NK-92 treated with Interleukin-12 subunit alpha and Interleukin-12 subunit beta, amount 100 ng/mL, for 24 hours (cell line): ENCODE results near the gene ADAM12.

Experiments
- DNase-seq: peaks from one replicate; lab custom pipeline; 2025; lab: John Stamatoyannopoulos, UW

The ADAM12 gene

DNA sequence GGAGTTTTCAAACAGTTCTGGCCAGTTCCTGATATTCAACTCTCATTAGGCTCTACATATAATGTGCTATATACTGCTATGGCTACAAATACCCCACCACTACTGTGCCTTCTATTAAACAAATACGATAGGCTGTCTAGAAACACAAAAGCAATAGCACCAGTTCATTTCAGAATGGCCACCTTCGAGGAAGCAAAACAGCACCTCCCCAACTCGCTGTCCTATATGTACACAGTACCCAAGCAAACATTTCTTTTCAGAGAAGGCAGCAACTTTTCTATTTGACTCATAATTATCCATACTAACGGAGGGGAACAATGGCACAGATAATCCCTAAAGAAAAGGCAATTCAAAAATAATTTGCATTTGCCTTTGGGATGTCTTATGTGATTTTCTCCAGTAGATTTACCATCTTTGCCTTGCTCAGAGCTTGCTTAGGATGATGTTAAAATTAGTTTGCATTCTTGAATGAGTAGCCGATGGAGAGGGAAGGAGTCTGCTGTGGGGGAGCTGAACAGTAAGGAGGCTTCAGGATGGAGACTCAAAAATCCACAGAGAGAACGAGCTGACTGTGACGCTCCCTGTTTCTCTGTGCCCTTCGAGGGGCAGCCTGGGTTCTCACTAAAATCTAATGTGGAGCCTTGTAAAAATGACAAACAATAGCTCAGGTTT, 273.3 kb downstream of the ADAM12 start:
- no peak for DNase-seq

DNA sequence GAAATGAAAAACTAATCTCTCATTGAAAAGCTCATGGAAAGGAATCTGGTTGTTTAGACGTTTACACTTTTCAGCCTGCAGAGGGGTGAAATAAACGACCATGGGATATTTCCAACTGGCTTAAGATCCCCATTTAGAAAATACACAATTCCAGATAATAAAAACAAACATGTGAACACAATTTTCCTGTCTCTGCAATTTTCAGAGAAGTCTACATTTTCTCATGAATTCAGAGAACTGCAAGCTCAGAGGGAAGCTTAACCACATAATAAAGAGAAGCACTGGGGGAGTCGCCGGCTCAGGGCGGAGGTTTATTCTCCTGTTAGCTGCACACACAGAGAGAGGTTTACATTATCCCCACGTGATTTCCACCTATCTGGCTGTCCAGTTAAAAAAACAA, 276.8 kb downstream of the ADAM12 start:
- no peak for DNase-seq

DNA sequence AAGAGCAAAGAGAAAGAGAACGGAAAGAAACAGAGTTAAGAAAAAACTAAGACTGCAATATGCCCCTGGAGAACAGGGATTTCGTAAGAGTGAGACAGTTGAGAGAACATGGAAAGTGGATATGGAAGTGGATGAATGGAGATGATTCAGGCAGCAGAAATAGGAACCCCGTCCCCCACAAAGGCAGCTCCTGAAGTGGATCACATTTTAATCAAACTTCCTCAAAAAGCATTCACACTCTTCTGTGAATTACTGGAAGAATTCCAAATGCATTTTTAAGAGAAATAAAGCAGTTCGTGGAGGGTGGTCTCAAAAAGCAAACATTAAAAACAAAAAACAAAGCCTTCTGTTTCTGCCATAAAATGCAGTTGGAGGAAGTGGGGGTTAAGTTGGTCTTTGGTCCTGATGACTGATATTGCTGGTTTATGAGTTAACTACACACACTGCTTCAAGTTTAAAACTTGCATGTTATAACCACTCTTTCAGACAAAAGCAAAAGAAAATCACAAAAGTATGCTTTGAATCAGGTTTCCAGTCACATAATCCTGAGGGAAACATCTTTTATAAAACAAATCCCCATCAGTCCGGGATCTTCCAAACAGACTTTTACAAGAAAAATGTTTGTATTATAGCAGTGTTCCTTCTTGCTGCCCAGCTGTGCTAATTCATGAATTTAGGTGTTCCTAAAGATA, 277.6 kb downstream of the ADAM12 start:
- no peak for DNase-seq

DNA sequence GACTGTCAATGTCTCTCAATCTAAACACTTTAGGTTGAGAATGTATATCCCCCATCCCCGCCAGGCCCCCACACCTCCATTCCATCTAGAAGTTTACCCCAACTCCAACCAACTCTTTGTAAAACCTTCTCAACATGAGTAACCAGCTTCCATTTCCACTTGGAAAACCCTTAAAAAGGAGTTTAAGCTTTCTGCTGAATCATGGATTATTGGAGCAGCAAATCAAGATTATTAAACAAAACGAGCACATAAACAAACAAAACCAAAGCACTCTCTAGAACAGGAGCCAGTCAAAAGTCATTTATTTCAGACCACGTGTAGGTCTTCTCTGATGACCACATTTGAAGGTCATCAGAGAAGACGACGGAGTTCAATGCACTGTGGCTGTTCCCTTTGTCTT, 278.4 kb downstream of the ADAM12 start:
- DNase-seq: no peak

DNA sequence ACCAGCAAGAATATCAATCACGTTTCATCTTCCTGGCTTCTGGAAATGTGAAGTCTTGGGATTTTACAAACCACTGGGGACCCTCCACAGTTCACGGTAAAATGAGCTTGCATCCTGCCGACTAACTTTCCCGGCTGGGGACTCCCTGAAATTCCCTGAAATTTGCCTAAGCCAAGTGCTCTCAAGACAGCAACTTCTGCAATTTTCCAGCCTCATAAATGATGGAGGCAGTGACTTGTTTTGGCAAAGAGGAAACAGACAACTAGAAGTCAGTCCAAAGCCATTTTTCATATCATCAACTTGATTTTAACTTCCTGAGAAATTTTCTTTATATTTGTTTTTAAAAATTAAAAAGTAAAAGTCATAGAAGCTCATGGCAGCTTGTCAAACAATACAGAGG, 279.6 kb downstream of the ADAM12 start:
- no peak for DNase-seq

DNA sequence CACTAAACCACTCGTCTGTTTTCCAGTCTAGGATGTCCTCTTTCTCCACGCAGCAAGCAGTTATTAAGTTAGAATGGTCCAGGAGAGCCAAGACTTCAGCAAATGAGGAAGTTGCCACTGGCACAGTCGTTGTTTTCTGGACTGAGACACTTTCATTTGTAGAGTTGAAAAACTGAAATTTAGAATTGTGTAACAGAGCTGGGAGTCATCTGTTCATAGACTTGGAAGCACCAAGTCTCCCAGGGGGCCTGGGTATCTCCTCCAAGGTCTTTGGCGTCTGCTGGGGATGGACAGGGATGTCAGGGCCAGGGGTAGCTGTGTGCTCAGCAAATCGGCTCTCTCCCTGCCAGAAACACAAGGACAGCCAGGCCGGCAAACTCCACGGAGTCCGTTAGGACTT, 283.5 kb downstream of the ADAM12 start:
- no peak for DNase-seq

DNA sequence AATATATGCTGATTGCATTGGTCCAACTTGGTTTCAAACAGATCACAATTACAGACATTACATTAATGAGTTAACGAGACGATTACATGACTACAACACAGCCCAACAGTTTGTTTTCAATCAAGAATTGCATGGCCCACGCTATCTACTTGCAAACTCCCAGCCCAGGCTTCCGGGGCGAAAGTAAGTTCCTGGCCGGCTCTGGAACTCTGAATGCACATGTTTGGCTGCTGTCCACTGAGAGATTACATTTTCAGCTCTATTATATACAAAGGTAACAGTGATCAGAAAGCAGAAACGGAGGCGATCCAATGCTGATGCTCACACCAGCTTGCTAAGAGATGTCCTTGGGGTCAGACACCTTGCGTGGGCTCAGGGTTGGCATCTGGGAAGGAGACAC, 285.6 kb downstream of the ADAM12 start:
- no peak for DNase-seq

DNA sequence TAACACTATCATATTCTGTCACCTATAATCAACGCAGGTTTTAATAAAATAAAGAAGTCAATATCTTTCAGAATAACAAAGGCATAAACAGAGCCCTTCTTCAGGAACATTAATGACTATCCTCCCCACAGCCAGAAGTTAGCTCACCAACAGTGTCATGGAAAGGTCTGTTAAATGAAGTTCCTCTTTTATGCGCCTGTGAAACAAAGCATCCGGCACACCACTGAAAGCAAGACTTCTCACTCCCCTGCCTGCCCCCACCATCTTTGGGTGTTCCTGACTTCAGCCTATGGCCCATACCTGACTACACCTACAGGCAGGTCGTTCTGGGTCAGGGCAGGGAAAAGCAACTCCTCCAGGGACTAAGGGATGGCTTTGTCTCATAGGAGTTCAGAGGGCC, 286.5 kb downstream of the ADAM12 start:
- DNase-seq: no peak

DNA sequence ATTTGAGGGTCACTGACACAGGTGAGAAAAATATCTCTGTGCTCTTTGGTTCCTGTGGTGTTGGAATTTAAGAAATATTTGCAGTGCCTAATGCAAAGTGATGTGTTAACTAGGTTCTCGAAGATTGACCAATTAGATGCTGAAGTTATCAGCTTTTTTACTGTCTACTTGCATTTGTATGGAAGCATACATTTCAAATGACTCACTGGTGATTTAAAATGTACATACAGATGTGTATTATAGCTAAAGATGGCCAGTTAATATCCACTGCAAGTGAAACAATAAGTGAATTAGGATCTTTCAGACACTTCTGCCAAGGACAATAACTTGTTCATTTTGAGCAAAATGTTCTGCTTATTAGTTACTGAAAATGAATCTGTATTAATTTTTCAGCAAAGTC, 287.0 kb downstream of the ADAM12 start:
- no peak for DNase-seq

DNA sequence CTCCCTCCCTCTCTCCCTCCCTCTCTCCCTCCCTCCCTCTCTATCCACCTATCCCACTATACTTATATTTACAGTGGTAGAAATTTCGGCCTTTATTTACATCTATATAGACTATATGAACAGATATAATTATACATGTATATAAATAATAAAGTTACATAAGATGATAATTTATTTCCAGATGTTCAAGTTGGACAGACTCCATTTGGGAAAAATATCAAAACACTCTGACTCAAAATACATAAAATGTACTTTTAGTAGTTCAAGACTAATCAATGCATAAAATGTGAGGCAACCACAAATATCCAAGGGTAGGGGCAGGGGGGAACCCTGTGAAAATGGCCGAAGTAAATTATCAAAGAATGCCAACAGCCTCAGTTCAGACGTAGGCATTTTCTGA, 288.9 kb downstream of the ADAM12 start:
- DNase-seq: no peak

DNA sequence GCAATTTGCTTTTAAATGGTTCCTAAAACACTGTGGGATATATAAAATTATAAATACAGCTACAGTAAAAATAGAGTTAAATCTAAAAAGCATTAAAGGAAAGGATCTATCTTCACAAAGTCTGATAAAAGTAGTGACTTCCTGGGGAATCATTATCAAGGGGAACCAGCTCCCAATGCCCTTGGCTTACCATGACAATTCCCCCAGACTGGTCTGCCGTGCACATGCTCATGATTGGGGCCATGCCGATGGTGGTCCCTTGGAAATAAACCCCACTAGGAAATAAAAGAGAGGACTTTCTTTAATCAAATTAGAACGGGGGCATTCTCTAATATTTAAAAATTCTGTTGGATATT, 290.1 kb downstream of the ADAM12 start:
- DNase-seq: no peak

DNA sequence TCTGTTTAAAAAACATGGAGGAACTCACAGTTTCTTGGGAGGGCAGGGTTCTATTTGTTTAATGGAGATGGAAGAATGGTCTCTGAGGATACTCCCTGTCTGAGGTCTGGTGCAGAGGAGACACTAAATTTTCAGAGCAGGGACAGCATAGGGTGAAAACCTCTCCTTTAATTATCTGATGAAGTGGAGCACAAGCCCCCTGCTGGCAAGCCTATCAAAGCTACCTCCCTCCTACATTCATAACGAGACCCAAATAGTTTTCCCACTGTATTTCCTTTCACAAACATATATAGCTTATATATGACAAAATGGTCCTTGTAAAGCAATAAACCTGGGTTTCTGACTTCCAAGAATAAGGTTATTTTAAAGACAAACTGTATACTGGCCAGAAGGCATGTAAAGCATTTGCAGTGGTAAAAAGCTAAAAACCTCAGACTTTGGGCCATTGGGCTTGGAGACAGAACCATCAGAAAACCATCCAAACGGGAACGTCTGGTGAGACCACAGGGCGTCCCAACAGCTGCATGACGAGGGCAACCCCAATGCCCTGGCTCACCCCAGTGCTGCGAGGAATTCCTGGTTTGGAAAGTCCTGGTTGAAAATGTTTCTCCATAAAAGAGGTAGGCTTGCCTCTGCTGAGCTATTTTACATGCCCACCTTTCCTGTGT, 290.6 kb downstream of the ADAM12 start:
- no peak for DNase-seq

DNA sequence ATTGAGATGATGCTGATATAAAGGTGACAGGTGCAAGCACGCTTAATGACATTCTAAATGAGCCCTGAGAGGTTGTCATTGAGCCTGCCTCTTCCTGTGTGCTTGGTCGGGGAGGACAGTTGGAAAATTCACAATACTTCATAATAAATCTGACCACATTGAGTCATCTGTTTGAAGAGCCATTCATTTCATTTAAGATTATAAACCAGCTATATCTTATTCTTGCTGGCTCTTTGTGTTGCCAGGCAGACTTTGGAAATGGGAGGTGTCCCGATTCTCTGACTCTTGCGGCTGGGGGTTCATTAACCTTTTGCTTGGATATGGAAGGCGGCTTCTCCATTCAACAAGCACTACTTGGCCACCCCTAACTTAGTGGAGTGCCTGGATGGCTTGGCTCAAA, 293.7 kb downstream of the ADAM12 start:
- DNase-seq: no peak

DNA sequence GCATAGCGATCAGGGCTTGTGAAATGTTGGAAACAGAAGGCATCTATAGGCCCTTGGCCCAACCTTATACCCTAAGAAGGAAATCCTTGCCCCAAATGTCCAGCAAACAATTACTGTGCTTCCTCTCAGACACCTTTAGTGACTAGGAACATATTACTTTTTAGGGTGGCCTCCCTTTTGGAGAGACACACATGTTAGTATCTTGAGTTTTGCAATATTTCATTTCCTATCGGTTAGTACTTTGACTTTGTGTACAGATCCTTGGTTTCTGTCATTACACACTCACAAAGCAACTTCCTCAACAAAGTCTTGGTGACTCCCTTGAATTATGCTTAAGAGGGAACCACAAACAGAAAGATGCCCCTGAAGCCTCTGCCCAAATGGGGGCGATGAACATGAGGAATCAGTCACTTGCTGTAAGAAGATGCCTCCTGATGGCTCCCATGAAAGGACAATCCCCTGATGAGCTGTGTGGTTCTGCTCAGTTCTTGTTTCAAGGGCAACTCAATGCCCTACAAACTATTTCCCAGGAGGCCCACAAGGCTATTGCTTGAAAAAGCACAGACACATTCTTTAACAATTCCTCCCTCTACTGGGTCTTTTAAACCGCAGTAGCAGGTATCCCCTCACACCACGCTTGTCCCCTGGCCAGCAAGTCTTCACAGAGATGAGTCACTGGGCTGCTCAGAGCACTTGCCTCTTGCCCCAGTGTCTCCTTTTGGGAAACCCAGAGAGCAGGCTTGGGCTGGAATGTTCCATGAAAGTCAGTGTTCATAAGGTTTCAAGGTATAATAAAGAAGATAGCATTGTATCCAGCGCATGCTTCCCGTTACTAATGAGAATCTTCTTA, 295.7 kb downstream of the ADAM12 start:
- DNase-seq: no peak

DNA sequence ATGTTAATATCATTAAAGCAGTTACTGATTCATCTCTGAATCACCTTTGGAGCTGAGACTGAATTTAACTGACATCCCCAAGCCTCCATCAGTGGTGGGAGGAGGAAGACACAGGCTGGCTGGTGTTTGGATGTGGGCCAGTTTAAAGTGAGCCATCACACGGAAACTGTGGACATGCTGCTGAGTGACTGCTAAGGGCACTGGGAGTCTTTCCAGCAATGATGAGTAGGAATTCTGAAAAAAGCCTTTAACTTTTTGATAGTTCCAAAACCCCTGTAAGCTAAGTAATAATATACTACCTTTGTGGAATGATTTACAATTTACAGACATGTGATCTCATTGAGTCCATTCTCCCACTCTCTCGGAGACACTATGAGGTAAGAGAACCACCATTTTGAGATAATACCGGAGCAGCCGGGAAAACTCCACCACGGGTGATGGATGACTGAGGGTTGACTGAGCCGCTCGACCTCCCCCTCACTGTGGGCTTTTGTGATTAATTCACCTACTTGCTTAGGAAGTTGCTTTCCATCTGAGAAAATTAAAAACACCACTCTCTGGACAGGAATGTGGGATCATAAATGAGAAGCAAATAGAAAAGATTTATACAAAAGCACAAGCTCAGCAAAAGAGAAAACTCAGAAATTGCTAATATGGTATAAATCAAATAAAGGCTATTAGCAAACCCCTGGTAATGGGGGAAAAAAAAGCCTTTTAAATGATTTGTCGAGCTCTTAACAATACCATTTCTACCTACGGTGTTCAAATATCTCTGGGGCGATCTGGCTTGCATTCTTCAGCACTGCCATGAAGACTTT, 297.2 kb downstream of the ADAM12 start:
- DNase-seq: no peak

DNA sequence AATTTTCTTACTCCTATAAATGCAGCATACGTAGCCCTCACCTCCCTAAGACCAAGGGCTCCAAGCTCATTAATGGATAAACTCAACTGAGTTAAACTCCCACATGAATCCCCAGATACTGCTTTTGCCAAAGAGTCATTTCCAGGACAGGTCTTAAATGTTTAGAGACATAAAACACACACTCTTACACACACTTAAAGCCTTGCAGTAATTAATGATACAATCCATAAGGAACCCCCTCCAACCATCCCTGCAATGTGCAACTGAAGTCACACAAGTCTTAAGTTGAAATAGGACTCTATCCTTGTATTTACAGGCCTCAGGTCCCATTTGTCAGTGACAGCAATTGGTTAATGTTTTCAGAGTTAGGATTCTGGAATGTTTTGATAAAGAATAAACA, 297.8 kb downstream of the ADAM12 start:
- no peak for DNase-seq

DNA sequence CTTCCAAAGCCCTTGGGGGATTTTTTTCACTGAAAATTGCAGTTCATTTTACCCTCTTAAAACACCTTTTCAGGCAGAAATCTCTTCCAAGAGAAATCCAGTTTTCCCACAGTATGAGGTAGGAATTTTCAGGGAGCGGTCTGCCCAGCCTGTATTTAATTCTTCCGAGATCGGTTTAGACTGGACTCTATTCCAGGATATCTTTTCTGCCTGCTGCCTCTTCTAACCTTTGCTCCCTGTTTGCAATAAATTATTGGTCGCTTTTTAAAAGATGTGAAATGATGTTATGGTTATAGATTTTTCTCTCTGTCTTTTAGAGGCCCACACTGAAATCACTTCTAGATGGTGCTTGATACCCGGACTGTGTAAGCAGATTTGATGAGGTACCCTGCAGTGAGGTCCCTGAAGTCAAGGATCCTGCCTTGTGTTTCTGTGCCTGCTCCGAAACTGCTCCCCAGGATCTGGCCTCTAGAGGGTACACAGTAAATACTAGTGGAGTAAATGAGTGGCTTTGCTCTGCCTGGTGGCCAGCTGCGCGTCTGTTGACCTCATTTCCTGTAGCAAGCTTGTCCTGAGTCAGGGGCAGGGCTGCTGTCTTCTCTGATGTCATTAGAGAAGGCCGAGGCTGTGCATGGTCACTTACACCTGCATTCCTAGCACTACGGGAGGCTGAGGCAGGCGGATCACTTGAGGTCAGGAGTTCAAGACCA, 300.3 kb downstream of the ADAM12 start:
- DNase-seq: no peak

DNA sequence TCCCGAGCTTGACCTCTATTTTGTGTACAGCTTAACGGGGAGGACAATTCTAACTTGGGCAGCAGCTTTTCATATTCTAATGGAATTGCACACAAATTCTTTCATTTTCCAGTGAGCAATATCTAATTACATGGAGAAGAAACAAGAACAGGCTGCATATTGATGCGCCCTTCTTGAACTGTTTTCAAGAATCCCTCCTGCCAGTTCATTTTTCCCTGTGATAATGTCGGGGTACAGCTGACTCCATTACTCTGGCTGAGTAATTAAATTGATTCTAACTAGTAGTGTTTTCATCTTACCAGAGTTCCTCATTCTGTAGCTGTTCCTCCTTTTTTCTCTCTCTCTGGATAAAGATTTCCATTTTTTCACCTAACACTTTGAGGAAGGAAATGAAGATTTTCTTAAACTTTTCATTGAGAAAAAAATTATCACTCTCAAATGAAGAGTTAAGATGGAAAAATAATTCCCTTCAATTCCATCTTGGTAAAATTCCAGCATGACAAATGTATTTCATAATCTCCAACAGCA, 301.1 kb downstream of the ADAM12 start:
- no peak for DNase-seq

DNA sequence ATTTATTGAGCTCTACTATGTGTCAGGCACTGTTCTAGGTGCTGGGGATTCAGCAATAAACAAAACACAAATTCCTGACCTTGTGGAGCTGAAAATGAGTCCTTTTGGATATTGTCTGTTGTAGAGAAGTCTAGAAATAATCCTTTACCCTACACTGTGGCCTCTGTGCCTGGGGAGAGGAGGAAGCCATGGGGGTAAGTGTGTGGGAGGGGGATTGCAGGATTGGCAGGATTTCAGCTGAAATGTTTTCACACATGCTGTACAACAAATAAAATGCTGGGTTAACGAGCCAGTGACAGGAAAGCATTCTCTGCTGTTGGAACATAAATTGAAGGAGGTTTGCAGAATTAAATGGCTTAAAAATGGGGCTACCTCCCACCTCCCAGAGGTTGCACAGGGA, 302.5 kb downstream of the ADAM12 start:
- no peak for DNase-seq

DNA sequence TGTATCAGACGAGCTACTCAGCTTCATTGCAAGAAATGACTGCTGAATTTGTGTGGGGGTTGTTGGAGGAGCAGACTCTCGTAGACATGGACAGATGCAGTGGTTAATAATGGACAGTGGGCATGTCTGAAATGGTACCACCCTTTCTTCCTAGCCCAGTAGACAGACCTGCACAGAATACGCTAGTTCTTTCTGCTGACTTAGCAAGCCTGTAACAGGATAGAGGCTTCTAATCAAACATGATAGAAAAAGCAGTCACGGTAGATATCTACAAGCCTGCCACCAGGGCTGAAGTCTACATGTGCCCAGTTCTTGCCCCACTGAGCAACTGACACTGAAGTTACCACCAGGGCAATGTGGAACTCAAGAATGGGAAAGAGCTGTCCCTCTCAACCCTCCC, 303.9 kb downstream of the ADAM12 start:
- no peak for DNase-seq

DNA sequence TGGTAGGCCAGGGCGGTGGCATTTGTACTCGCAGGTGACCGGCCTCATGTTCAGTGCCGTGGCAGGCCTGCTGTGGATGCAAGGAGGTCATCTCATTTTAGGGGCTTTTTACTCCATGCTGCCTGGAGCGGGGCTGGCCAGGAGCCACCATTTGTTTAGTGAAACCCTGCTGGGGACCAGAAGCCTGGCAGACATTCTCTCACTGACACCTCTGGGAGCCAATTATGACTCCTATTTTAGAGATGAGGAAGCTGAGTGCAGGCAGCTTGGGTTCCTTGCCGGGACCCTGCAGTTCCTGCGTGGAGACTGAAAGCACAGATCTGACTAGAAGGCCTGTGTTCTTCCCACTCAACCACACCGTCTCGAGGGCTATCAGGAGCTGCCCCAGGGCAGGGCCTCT, 305.3 kb downstream of the ADAM12 start:
- DNase-seq: no peak
